Thyroid gland (tissue), 4 donors: ENCODE results near the gene PIGU.

Experiments
- CTCF ChIP-seq, 6 experiments: fragments of 200-600 bp in 3 of 6; fragments of 450-650 bp in 3 of 6; sonication (generic) in 3 of 6; IDR thresholded peaks; one replicate each; pipeline ENCODE4 v1.5.1; 2016 to 2019; ENCODE audit warnings: antibody characterized with exemption in 6 of 6, mild to moderate bottlenecking in 2 of 6, inconsistent platforms in 1 of 6, moderate library complexity in 1 of 6
- POLR2A ChIP-seq, 2 donors: fragments of 450-650 bp; IDR thresholded peaks; one replicate each; pipeline ENCODE4 v1.6.1; 2017; ENCODE audit warnings: antibody characterized with exemption in 2 of 2, mild to moderate bottlenecking in 2 of 2, moderate library complexity in 1 of 2

- TF ChIP-seq POLR2A (IDR thresholded peaks at IDR 0.05), result no peak
- no peak for TF ChIP-seq CTCF (IDR thresholded peaks at IDR 0.05)
Observed at GRCh38 chr20:34651200-34651599, 25.7 kb downstream of the PIGU start.
